Measurements from ENCODE around the gene HTR3E. TPM values are rescaled to one million over a fixed set of nuclear protein-coding genes. Genes with fewer than 3 reads are reported as not detected.
A peak's percentile ranks its signal among the peaks of the same experiment; 100 is the strongest.

Gene HTR3E
- total RNA-seq, 1 donor from 2014 or later: not detected

GRCh38 chr3:184132945-184133344 lies 36.1 kb downstream of the HTR3E start:
- DNase-seq (ENCODE audit: low spot score): no peak
- no peak for TF ChIP-seq CTCF (IDR thresholded peaks at IDR 0.05)
- Mint-ChIP-seq H3K36me3 (ENCODE audit: low read depth) (no peaks in the 10 kb centered on the region), H3K9me3 (ENCODE audit: low read depth) (no peaks in the 10 kb centered on the region), H3K27ac (ENCODE audit: unreplicated experiment) (no peak overlapping the region), H3K4me1 (ENCODE audit: low read depth) (peaks cover 35% of the 10 kb centered on the region), H3K4me3 (ENCODE audit: unreplicated experiment) (no peak overlapping the region), H3K27me3 (ENCODE audit: low read depth) (no peaks in the 10 kb centered on the region)

GRCh38 chr3:184133840-184134745 lies 37.2 kb downstream of the HTR3E start:
- no peaks in the 10 kb centered on the region for H3K9me3 Mint-ChIP-seq (ENCODE audit: low read depth)

GRCh38 chr3:184134746-184135148 lies 37.9 kb downstream of the HTR3E start:
- H3K9me3 Mint-ChIP-seq (ENCODE audit: low read depth): no peaks in the 10 kb centered on the region
- no peaks in the 10 kb centered on the region for H3K27me3 Mint-ChIP-seq (ENCODE audit: low read depth)
- no peak for DNase-seq (ENCODE audit: low spot score)
- H3K4me1 Mint-ChIP-seq (ENCODE audit: low read depth): peaks cover 36% of the 10 kb centered on the region
- no peaks in the 10 kb centered on the region for H3K36me3 Mint-ChIP-seq (ENCODE audit: low read depth)
- H3K4me3 Mint-ChIP-seq (ENCODE audit: unreplicated experiment): peak overlapping the region; percentile 94
- H3K27ac Mint-ChIP-seq (ENCODE audit: unreplicated experiment): peak overlapping the region; percentile 90
- no peak for TF ChIP-seq CTCF (IDR thresholded peaks at IDR 0.05)

More at GRCh38 chr3:184133840-184134745, 37.2 kb downstream of the HTR3E start:
- TF ChIP-seq CTCF (IDR thresholded peaks at IDR 0.05): peak; percentile 15
- no peaks in the 10 kb centered on the region for H3K36me3 Mint-ChIP-seq (ENCODE audit: low read depth)
- peak overlapping the region; percentile 94 for H3K4me3 Mint-ChIP-seq (ENCODE audit: unreplicated experiment)
- DNase-seq (ENCODE audit: low spot score): peak; percentile 94
- peak overlapping the region; percentile 90 for H3K27ac Mint-ChIP-seq (ENCODE audit: unreplicated experiment)
- no peaks in the 10 kb centered on the region for H3K27me3 Mint-ChIP-seq (ENCODE audit: low read depth)
- peaks cover 36% of the 10 kb centered on the region for H3K4me1 Mint-ChIP-seq (ENCODE audit: low read depth)

GRCh38 chr3:184135149-184135910 lies 38.5 kb downstream of the HTR3E start, which contains the start of gene EIF2B5:
Gene EIF2B5, plus strand, starts transcription at chr3:184135358. Its CDS starts 28 bp downstream, at chr3:184135386.
- Mint-ChIP-seq H3K9me3 (ENCODE audit: low read depth) (no peaks in the 10 kb centered on the region), H3K4me3 (ENCODE audit: unreplicated experiment) (peak within 1 kb of the TSS; percentile 94), H3K27me3 (ENCODE audit: low read depth) (no peaks in the 10 kb centered on the region), H3K36me3 (ENCODE audit: low read depth) (peaks cover 4% of the 10 kb centered on the region), H3K27ac (ENCODE audit: unreplicated experiment) (peak within 1 kb of the TSS; percentile 90), H3K4me1 (ENCODE audit: low read depth) (peaks cover 36% of the 10 kb centered on the region)
- peak; percentile 95 for DNase-seq (ENCODE audit: low spot score)
- peak; percentile 76 for TF ChIP-seq CTCF (IDR thresholded peaks at IDR 0.05)

DNA sequence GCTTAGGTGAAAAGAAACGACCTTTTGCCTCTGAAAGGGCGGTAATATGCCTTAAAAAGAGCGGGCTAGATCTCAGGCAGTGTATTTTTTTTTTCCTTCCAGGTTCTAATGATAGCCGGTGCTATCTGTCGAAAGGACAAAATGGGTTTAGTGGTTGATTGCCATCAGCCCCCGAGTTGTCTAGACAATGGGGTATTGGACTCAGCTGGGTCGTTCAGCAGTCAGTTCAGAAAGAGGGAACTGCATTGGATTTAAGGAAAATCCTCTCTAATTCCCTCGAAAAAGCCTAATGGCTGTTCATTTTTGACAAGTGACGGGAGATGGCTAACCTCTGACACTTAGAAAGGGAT lies 39.0 kb downstream of the HTR3E start:
- Mint-ChIP-seq H3K27me3 (ENCODE audit: low read depth) (no peaks in the 10 kb centered on the region), H3K27ac (ENCODE audit: unreplicated experiment) (peak overlapping the region; percentile 90), H3K9me3 (ENCODE audit: low read depth) (no peaks in the 10 kb centered on the region), H3K4me3 (ENCODE audit: unreplicated experiment) (peak overlapping the region; percentile 94), H3K36me3 (ENCODE audit: low read depth) (peaks cover 7% of the 10 kb centered on the region), H3K4me1 (ENCODE audit: low read depth) (peaks cover 36% of the 10 kb centered on the region)
- no peak for DNase-seq (ENCODE audit: low spot score)
- no peak for TF ChIP-seq CTCF (IDR thresholded peaks at IDR 0.05)

Data from chondrocyte (in vitro differentiated cells).